Fibroblast of lung (primary cell): Measurements from ENCODE around the gene APP. TPM values are rescaled to one million over a fixed set of nuclear protein-coding genes. Genes with fewer than 3 reads are reported as not detected.

Experiments used
- DNase-seq, 2 donors: peaks; one replicate each; pipeline versions ENCODE4 v3.0.0 to v3.0.0-alpha.2; 2010; ENCODE audit warnings: low read depth in 2 of 2
- H2AFZ ChIP-seq: 2 replicates; pipeline ENCODE4 v1.5.1; 2012; ENCODE audit warnings: low read length, control low read depth, inconsistent platforms
- H3K27ac ChIP-seq: 2 replicates; pipeline ENCODE4 v1.5.1; 2011; ENCODE audit warnings: low read length, control low read depth; ENCODE audit not compliant: insufficient read depth
- H3K27me3 ChIP-seq: 2 replicates; pipeline ENCODE4 v1.5.1; 2011; ENCODE audit warnings: mild to moderate bottlenecking, low read length; ENCODE audit not compliant: control insufficient read depth, insufficient read depth
- H3K36me3 ChIP-seq: 2 replicates; pipeline ENCODE4 v1.5.1; 2011; ENCODE audit warnings: low read length; ENCODE audit not compliant: control insufficient read depth, insufficient read depth
- H3K4me1 ChIP-seq: 2 replicates; pipeline ENCODE4 v1.5.1; 2011; ENCODE audit warnings: low read length; ENCODE audit not compliant: control insufficient read depth, insufficient read depth; ENCODE audit errors: extremely low read depth
- H3K4me2 ChIP-seq: 2 replicates; pipeline ENCODE4 v1.5.1; 2011; ENCODE audit warnings: low read length, control low read depth; ENCODE audit not compliant: insufficient read depth; ENCODE audit errors: extremely low read depth
- H3K4me3 ChIP-seq, 4 experiments: fragments of 200-600 bp in 1 of 4; sonication (generic) in 1 of 4; replicated peaks in 1 of 4; 2 replicates each; pipeline ENCODE4 v1.5.1; 2011 to 2016; ENCODE audit warnings: low read length in 4 of 4, low read depth in 3 of 4, mild to moderate bottlenecking in 3 of 4, control low read depth in 2 of 4, inconsistent platforms in 1 of 4, mixed read lengths in 1 of 4; ENCODE audit not compliant: insufficient read depth in 1 of 4; ENCODE audit errors: control extremely low read depth in 1 of 4
- H3K79me2 ChIP-seq: 2 replicates; pipeline ENCODE4 v1.5.1; 2012; ENCODE audit warnings: mild to moderate bottlenecking, low read length, inconsistent platforms; ENCODE audit not compliant: control insufficient read depth, insufficient read depth
- H3K9ac ChIP-seq: 2 replicates; pipeline ENCODE4 v1.5.1; 2011; ENCODE audit warnings: mild to moderate bottlenecking, low read length, control low read depth; ENCODE audit not compliant: insufficient read depth
- H3K9me3 ChIP-seq: 2 replicates; pipeline ENCODE4 v1.5.1; 2012; ENCODE audit warnings: low read depth, low read length; ENCODE audit not compliant: control insufficient read depth, insufficient read depth
- H4K20me1 ChIP-seq: 2 replicates; pipeline ENCODE4 v1.5.1; 2011; ENCODE audit warnings: low read length; ENCODE audit not compliant: control insufficient read depth, insufficient read depth; ENCODE audit errors: extremely low read depth
- EZH2 ChIP-seq: IDR thresholded peaks from 2 replicates; pipeline ENCODE4 v1.5.1; 2012; ENCODE audit warnings: low read length, control low read depth, mild to moderate bottlenecking; ENCODE audit errors: missing control alignments
- polyA plus RNA-seq, 2 donors: library from polyadenylated mRNA; depleted of rRNA in 1 of 2; stranded (reverse) in 1 of 2; unstranded in 1 of 2; fragments of >200 nt; gene quantifications; 2 replicates each; pipeline ENCODE4 v1.2.1, GENCODE V29; 2011 to 2012; ENCODE audit warnings: missing spikeins in 1 of 2
- total RNA-seq: library from RNA; depleted of rRNA; stranded (reverse); fragments of >200 nt; gene quantifications from 2 replicates; pipeline ENCODE4 v1.2.1, GENCODE V29; 2014
- TF ChIP-seq, protein P1 (sequence below), 2 donors: IDR thresholded peaks in 1 of 2; conservative IDR thresholded peaks in 1 of 2; 1 replicate in 1 of 2; 2 replicates in 1 of 2; pipeline ENCODE4 v1.5.1; 2011 to 2012; ENCODE audit warnings: low read length in 2 of 2, control low read depth in 1 of 2, inconsistent platforms in 1 of 2, low read depth in 1 of 2, mild to moderate bottlenecking in 1 of 2

Gene APP
- total and polyA plus RNA-seq, 2 donors (not counting 1 experiment from before 2014, with no cell fraction given) = 633 to 1,088 TPM

DNA sequence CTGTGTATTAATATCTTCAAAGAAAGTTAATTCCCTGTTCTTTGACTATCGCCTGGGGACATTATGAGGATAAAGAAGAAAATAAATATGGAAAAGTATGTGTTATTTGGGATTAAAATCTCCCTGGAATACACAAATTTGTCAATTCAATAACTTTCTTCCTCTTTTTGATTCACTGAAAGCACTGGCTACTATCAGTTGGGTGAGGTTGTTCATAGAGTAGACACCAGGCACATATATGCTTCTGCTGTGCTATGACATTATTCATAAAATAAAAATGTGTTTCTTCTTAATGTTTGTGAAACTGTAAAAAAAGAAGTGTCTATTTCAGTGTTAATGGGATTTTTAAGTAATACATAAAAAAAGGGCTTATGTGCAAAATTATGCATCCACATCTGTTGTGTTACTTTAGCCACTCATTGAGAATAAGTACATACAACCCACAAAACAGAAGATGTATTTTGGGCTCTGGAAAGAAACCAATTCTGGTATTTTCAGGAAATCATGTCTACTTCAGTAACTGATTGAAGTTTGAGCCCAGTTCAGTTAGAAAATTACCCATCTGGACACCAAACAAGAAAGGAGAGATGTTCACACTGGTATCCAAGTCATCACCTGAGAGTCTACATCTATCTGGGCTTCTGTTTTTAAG, 266.4 kb downstream of the APP start:
- Histone ChIP-seq H3K9me3 (no peaks in the 10 kb centered on the region), H3K79me2 (no peaks in the 10 kb centered on the region), H3K4me1 (no peaks in the 10 kb centered on the region), H3K4me3 (no peak overlapping the region), H3K27ac (no peak overlapping the region), H2AFZ (no peak overlapping the region), H4K20me1 (no peaks in the 10 kb centered on the region), H3K27me3 (no peaks in the 10 kb centered on the region), H3K36me3 (peaks cover 1% of the 10 kb centered on the region), H3K9ac (no peak overlapping the region), H3K4me2 (no peak overlapping the region)
- TF ChIP-seq EZH2 = no peak
- TF ChIP-seq, protein P1, sequence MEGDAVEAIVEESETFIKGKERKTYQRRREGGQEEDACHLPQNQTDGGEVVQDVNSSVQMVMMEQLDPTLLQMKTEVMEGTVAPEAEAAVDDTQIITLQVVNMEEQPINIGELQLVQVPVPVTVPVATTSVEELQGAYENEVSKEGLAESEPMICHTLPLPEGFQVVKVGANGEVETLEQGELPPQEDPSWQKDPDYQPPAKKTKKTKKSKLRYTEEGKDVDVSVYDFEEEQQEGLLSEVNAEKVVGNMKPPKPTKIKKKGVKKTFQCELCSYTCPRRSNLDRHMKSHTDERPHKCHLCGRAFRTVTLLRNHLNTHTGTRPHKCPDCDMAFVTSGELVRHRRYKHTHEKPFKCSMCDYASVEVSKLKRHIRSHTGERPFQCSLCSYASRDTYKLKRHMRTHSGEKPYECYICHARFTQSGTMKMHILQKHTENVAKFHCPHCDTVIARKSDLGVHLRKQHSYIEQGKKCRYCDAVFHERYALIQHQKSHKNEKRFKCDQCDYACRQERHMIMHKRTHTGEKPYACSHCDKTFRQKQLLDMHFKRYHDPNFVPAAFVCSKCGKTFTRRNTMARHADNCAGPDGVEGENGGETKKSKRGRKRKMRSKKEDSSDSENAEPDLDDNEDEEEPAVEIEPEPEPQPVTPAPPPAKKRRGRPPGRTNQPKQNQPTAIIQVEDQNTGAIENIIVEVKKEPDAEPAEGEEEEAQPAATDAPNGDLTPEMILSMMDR (conservative IDR thresholded peaks at IDR 0.05 in 1 of 2, IDR thresholded peaks at IDR 0.05 in 1 of 2; ENCODE audit: low read depth in 1 of 2, low read length in 2 of 2) = no peak
- DNase-seq = no peak

DNA sequence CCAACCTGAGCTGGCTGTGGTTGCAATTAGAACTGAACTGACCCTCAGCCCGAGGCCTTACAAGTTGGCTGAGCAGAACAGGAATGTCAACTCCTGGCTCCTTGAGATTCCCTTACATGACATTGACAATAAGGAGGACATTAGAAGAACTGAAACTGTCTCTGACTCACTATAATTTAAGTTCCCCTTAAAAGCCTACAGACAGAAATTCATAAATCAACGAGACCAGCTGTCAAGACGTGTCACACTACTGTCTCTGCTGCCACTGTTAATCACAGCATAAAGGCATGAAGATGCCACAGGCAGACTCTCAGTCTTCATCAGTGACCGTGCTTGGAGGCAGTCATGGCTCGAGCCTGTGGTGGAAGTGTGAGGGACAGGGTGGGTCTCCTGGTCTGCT, 267.0 kb downstream of the APP start:
- Histone ChIP-seq H3K9ac (no peak overlapping the region), H3K36me3 (peaks cover 1% of the 10 kb centered on the region), H3K4me2 (no peak overlapping the region), H3K27ac (no peak overlapping the region), H3K27me3 (no peaks in the 10 kb centered on the region), H4K20me1 (no peaks in the 10 kb centered on the region), H3K9me3 (no peaks in the 10 kb centered on the region), H3K79me2 (no peaks in the 10 kb centered on the region), H2AFZ (no peak overlapping the region), H3K4me3 (no peak overlapping the region), H3K4me1 (peaks cover 3% of the 10 kb centered on the region)
- DNase-seq = no peak
- no peak for TF ChIP-seq EZH2
- TF ChIP-seq, protein P1 (conservative IDR thresholded peaks at IDR 0.05 in 1 of 2, IDR thresholded peaks at IDR 0.05 in 1 of 2; ENCODE audit: low read depth in 1 of 2, low read length in 2 of 2) = no peak

DNA sequence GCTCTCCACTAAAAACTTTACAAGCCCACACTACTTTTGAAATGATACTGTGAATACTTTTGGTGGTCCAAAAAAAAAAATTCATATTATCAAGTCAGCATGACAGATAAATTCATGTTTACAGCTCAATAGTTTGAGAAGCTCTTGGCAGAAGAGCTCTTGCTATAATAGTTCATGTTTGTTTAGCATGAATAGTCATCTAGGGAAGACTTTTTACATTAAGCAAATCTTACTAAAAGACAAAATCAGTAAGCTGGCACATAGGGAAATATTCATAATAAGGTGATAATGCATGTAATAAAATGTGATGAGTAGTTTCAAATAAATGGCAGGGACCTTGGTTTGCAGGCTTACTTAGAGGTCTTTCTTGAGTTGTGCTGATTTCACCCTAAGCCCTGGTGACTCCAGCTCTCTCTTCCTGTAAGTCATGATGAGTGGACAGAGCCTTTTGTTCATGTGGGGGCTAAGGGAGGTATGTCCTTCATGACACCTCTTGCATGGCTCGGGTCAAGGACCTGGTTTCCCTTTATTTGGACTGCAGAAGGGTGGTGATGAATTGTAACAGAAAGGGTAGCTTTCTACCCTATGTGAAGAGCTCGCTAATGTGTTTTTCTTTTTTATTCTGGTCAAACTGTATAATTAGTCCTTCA, 269.1 kb downstream of the APP start:
- Histone ChIP-seq H3K9ac (no peak overlapping the region), H3K9me3 (no peaks in the 10 kb centered on the region), H3K4me2 (no peak overlapping the region), H2AFZ (no peak overlapping the region), H3K36me3 (peaks cover 1% of the 10 kb centered on the region), H3K27ac (no peak overlapping the region), H4K20me1 (no peaks in the 10 kb centered on the region), H3K79me2 (no peaks in the 10 kb centered on the region), H3K4me3 (no peak overlapping the region), H3K4me1 (peaks cover 3% of the 10 kb centered on the region), H3K27me3 (no peaks in the 10 kb centered on the region)
- DNase-seq = no peak
- TF ChIP-seq EZH2 = no peak
- TF ChIP-seq, protein P1 (conservative IDR thresholded peaks at IDR 0.05 in 1 of 2, IDR thresholded peaks at IDR 0.05 in 1 of 2; ENCODE audit: low read depth in 1 of 2, low read length in 2 of 2) = no peak
